ENCODE results near the gene PDGFC. TPM values are rescaled to one million over a fixed set of nuclear protein-coding genes. Genes with fewer than 3 reads are reported as not detected.

Gene PDGFC
- total RNA-seq, 2 donors from 2014 or later = 19.1 to 21.8 TPM

DNA sequence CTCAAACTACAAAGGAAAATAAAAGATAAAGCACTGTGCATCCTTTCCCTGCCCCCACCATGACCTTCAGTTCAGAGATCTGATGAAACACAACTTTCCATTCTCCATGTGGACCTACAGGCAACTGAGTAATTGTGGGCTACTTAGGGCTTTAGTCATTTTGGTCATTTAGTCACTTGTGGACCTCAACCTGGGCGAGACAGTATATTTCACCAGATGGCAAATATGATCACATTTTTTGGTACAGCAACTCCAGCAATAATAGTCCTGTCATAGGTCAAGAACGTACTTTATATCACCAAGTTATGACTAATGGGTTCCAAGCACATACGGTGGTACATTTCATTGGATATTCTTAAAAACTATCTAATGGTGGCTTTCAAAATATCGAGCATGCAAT is 141.2 kb downstream of the PDGFC start:
- H3K36me3 ChIP-seq (replicated peaks in 1 of 2; ENCODE audit: insufficient read depth in 1 of 2, low read depth in 2 of 2) = no peaks in the 10 kb centered on the region
- H3K27ac ChIP-seq = no peak overlapping the region
- ATAC-seq (no peak), DNase-seq (no peak)
- TF ChIP-seq, protein P1, sequence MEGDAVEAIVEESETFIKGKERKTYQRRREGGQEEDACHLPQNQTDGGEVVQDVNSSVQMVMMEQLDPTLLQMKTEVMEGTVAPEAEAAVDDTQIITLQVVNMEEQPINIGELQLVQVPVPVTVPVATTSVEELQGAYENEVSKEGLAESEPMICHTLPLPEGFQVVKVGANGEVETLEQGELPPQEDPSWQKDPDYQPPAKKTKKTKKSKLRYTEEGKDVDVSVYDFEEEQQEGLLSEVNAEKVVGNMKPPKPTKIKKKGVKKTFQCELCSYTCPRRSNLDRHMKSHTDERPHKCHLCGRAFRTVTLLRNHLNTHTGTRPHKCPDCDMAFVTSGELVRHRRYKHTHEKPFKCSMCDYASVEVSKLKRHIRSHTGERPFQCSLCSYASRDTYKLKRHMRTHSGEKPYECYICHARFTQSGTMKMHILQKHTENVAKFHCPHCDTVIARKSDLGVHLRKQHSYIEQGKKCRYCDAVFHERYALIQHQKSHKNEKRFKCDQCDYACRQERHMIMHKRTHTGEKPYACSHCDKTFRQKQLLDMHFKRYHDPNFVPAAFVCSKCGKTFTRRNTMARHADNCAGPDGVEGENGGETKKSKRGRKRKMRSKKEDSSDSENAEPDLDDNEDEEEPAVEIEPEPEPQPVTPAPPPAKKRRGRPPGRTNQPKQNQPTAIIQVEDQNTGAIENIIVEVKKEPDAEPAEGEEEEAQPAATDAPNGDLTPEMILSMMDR (IDR thresholded peaks at IDR 0.05) = no peak
- no peak for TF ChIP-seq POLR2A (IDR thresholded peaks at IDR 0.05)
- no peak overlapping the region for H3K4me3 ChIP-seq
- 91 to 92% methylated on average over 4 of the region's 4 CpGs for WGBS, 2 donors
- H3K9me3 ChIP-seq = no peaks in the 10 kb centered on the region
- H3K4me1 ChIP-seq = peaks cover 6% of the 10 kb centered on the region
- no peaks in the 10 kb centered on the region for H3K27me3 ChIP-seq
- intact Hi-C loops (cut with DNase I) = no loop called here

DNA sequence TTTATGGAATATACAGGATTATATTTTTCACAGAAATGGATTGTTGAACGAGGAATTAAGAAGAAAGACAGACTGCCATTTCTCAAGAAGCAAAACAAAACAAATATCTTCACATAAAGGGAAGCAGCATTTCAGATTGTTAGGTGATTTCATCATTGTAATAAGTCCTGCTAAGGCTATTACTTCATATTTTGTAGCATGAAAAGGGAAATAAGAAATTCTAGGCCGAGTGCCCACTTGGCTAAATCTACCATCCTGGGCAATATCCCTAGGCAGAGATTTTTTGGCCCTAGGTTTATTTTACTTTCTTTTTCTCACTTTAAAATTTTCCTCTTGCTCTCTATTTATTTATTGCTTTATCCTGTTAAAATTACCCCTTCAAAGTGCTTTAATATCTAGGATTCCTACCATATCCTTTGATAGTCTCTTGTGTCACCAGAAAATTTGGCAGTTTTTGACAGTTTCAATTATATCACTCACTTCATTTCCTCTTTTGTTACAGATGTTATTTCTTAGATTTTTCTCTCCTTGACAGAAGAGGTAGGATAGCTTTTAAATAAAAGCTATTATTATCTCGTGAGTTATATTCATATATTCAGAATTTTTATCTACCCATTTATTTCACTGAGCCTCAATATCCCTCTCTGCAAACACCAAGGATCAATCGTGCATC is 142.3 kb downstream of the PDGFC start:
- Histone ChIP-seq H3K27ac (peak overlapping the region in 2 of 4 donors; percentile 12), H3K9me3 (no peaks in the 10 kb centered on the region), H3K27me3 (no peaks in the 10 kb centered on the region), H3K4me1 (peaks cover 6% of the 10 kb centered on the region), H3K36me3 (replicated peaks in 1 of 2; ENCODE audit: insufficient read depth in 1 of 2, low read depth in 2 of 2) (no peaks in the 10 kb centered on the region), H3K4me3 (no peak overlapping the region)
- no peak for ATAC-seq
- WGBS, 2 donors = 62 to 75% methylated on average over 4 of the region's 4 CpGs
- TF ChIP-seq, protein P1 (IDR thresholded peaks at IDR 0.05) = no peak
- TF ChIP-seq POLR2A (IDR thresholded peaks at IDR 0.05) = no peak
- intact Hi-C loops (cut with DNase I) = no loop called here
- DNase-seq = peak in 1 of 4 donors; percentile 11

DNA sequence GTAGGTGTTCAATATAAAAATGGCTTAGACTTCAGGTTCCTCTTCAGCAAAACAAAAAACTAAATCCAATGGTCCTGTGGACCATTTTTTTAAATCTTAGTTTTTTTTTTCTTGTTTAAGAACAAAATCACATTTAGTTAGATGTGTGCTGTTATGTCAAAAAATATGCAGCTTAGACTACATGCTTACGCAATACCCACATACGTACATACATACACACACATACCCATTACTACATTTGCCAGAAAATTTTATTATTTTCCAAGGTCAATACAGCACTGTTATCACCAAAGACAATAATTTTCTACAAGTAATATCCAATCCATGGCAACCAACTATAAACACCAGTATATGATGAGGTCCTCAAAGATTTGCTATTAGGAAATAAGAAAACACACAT is 144.1 kb downstream of the PDGFC start:
- H3K36me3 ChIP-seq (replicated peaks in 1 of 2; ENCODE audit: insufficient read depth in 1 of 2, low read depth in 2 of 2) = no peaks in the 10 kb centered on the region
- H3K27me3 ChIP-seq = no peaks in the 10 kb centered on the region
- H3K4me1 ChIP-seq = peaks cover 3% of the 10 kb centered on the region
- no peak for TF ChIP-seq POLR2A (IDR thresholded peaks at IDR 0.05)
- TF ChIP-seq, protein P1 (IDR thresholded peaks at IDR 0.05) = no peak
- DNase-seq (no peak), ATAC-seq (no peak)
- WGBS, 2 donors = 68 to 95% methylated on average over 2 of the region's 2 CpGs
- no peaks in the 10 kb centered on the region for H3K9me3 ChIP-seq
- no peak overlapping the region for H3K4me3 ChIP-seq
- intact Hi-C loops (cut with DNase I) = no loop called here
- no peak overlapping the region for H3K27ac ChIP-seq

DNA sequence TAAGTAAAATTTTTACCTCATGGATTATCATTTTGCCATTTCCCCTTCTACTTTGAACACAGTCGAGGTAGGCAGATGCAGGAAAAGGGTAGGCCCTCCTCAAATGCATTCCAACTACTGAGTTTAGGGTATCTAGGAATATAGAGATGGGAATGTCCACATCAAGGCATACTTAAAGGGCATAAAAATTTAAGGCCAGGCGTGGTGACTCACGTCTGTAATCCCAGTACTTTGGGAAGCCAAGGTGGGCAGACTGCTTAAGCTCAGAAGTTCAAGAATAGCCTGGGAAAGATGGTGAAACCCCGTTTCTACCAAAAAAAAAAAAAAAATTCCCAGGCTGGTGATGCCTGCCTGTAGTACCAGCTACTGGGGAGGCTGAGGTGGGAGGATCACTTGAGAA is 146.5 kb downstream of the PDGFC start:
- ATAC-seq = no peak
- H3K27me3 ChIP-seq = no peaks in the 10 kb centered on the region
- no peaks in the 10 kb centered on the region for H3K36me3 ChIP-seq (replicated peaks in 1 of 2; ENCODE audit: insufficient read depth in 1 of 2, low read depth in 2 of 2)
- intact Hi-C loops (cut with DNase I) = no loop called here
- peaks cover 3% of the 10 kb centered on the region for H3K4me1 ChIP-seq
- WGBS, 2 donors = 85 to 93% methylated on average over 4 of the region's 4 CpGs
- no peak for DNase-seq
- no peak overlapping the region for H3K4me3 ChIP-seq
- H3K27ac ChIP-seq = no peak overlapping the region
- no peaks in the 10 kb centered on the region for H3K9me3 ChIP-seq
- no peak for TF ChIP-seq POLR2A (IDR thresholded peaks at IDR 0.05)
- TF ChIP-seq, protein P1 (IDR thresholded peaks at IDR 0.05) = no peak

DNA sequence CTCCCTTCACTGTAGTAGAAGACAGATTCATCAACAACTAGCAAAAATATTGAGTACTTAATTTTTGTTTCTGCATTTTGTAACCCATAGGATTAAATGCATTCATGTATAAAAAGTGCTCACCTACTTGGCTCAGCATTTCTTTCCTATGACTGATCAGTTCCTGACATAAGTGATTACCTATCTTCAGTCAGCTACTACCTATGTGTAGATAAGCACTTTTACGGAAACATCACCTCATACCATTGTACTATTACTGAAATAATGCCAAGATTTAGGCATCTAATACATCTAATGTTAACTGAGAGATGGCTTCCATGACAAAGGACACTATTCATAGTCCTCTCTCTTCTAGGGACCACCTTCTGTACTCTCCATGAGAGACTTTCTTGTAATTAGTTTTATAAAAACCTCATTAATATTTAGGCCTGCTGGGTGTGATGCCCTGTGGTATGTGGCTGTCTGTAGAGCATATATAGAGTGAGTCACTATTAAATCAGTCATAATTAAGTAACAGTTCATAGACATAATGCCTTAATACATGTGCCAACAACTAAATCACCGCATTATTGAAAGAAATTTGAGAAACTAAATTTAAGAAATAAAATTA is 147.0 kb downstream of the PDGFC start:
- 65 to 81% methylated on average over 2 of the region's 2 CpGs for whole genome bisulfite sequencing, 2 donors
- ATAC-seq = no peak

More for the DNA sequence above, 147.0 kb downstream of the PDGFC start:
- Histone ChIP-seq H3K4me3 (no peak overlapping the region), H3K4me1 (peaks cover 3% of the 10 kb centered on the region), H3K36me3 (replicated peaks in 1 of 2; ENCODE audit: insufficient read depth in 1 of 2, low read depth in 2 of 2) (no peaks in the 10 kb centered on the region), H3K27me3 (no peaks in the 10 kb centered on the region), H3K27ac (no peak overlapping the region), H3K9me3 (no peaks in the 10 kb centered on the region)
- TF ChIP-seq, protein P1 (IDR thresholded peaks at IDR 0.05) = no peak
- TF ChIP-seq POLR2A (IDR thresholded peaks at IDR 0.05) = no peak
- intact Hi-C loops (cut with DNase I) = no loop called here
- no peak for DNase-seq
